H9 (cell line): ENCODE measurements around the gene ICAM2. TPM values are rescaled to one million over a fixed set of nuclear protein-coding genes. Genes with fewer than 3 reads are reported as not detected.

Experiments
- DNase-seq: peaks from one replicate; pipeline ENCODE4 v3.0.0-alpha.2; 2017
- H2AFZ ChIP-seq: one replicate; pipeline ENCODE4 v1.6.1; 2013; ENCODE audit warnings: mild to moderate bottlenecking, low read length, control low read depth, moderate library complexity
- H2AK5ac ChIP-seq: 2 replicates; pipeline ENCODE4 v1.6.1; 2013; ENCODE audit warnings: low read length, control low read depth, mixed read lengths; ENCODE audit not compliant: insufficient read length
- H2BK120ac ChIP-seq: one replicate; pipeline ENCODE4 v1.6.1; 2013; ENCODE audit warnings: low read depth, mild to moderate bottlenecking, low read length, control low read depth, inconsistent platforms; ENCODE audit not compliant: poor library complexity, severe bottlenecking
- H2BK12ac ChIP-seq: 2 replicates; pipeline ENCODE4 v1.6.1; 2013; ENCODE audit warnings: low read length, control low read depth, mixed read lengths, low read depth; ENCODE audit not compliant: insufficient read length
- H2BK15ac ChIP-seq: 2 replicates; pipeline ENCODE4 v1.6.1; 2013; ENCODE audit warnings: low read depth, low read length, control low read depth
- H2BK20ac ChIP-seq: one replicate; pipeline ENCODE4 v1.6.1; 2013; ENCODE audit warnings: low read depth, mild to moderate bottlenecking, low read length, control low read depth, inconsistent platforms; ENCODE audit not compliant: poor library complexity, severe bottlenecking
- H2BK5ac ChIP-seq: 2 replicates; pipeline ENCODE4 v1.6.1; 2013; ENCODE audit warnings: low read length, control low read depth, mixed read lengths; ENCODE audit not compliant: insufficient read length
- H3K14ac ChIP-seq: 2 replicates; pipeline ENCODE4 v1.6.1; 2013; ENCODE audit warnings: low read length, control low read depth; ENCODE audit not compliant: insufficient read depth
- H3K18ac ChIP-seq: 2 replicates; pipeline ENCODE4 v1.6.1; 2013; ENCODE audit warnings: low read depth, mild to moderate bottlenecking, mixed read lengths, low read length, control low read depth; ENCODE audit not compliant: insufficient read length
- H3K23ac ChIP-seq: 2 replicates; pipeline ENCODE4 v1.6.1; 2013; ENCODE audit warnings: low read length, control low read depth, mixed read lengths, low read depth; ENCODE audit not compliant: insufficient read length
- H3K23me2 ChIP-seq: 2 replicates; pipeline ENCODE4 v1.6.1; 2013; ENCODE audit warnings: low read depth, mild to moderate bottlenecking, mixed read lengths, low read length, control low read depth; ENCODE audit not compliant: insufficient read length, poor library complexity, severe bottlenecking
- H3K27ac ChIP-seq: 2 replicates; pipeline ENCODE4 v1.5.1; 2013; ENCODE audit warnings: low read length, control low read depth, mixed read lengths, low read depth; ENCODE audit not compliant: insufficient read length
- H3K27me3 ChIP-seq: 2 replicates; pipeline ENCODE4 v1.6.1; 2013; ENCODE audit warnings: low read length, control low read depth, inconsistent platforms; ENCODE audit not compliant: insufficient read depth
- H3K4ac ChIP-seq: 2 replicates; pipeline ENCODE4 v1.6.1; 2013; ENCODE audit warnings: low read depth, mild to moderate bottlenecking, control low read depth, inconsistent platforms, low read length, moderate library complexity
- H3K4me1 ChIP-seq: 2 replicates; pipeline ENCODE4 v1.6.1; 2013; ENCODE audit warnings: low read length, control low read depth, inconsistent platforms; ENCODE audit not compliant: insufficient read depth
- H3K4me2 ChIP-seq: 2 replicates; pipeline ENCODE4 v1.6.1; 2013; ENCODE audit warnings: low read length, control low read depth, mixed read lengths; ENCODE audit not compliant: insufficient read length, insufficient read depth
- H3K56ac ChIP-seq: 2 replicates; pipeline ENCODE4 v1.6.1; 2013; ENCODE audit warnings: low read depth, mild to moderate bottlenecking, mixed read lengths, low read length, control low read depth; ENCODE audit not compliant: insufficient read length
- H3K79me1 ChIP-seq: 2 replicates; pipeline ENCODE4 v1.6.1; 2013; ENCODE audit warnings: low read depth, mild to moderate bottlenecking, moderate library complexity, low read length, control low read depth, inconsistent platforms; ENCODE audit not compliant: insufficient read depth, poor library complexity, severe bottlenecking
- H3K79me2 ChIP-seq: 2 replicates; pipeline ENCODE4 v1.6.1; 2013; ENCODE audit warnings: low read length, control low read depth, inconsistent platforms; ENCODE audit not compliant: insufficient read depth
- H3K9ac ChIP-seq: 2 replicates; pipeline ENCODE4 v1.6.1; 2013; ENCODE audit warnings: low read length, control low read depth, mixed read lengths; ENCODE audit not compliant: insufficient read length; ENCODE audit errors: extremely low read depth
- H3K9me3 ChIP-seq: one replicate; pipeline ENCODE4 v1.6.1; 2013; ENCODE audit warnings: low read depth, low read length, inconsistent platforms; ENCODE audit not compliant: control insufficient read depth
- H3T11ph ChIP-seq: one replicate; pipeline ENCODE4 v1.6.1; 2013; ENCODE audit warnings: mild to moderate bottlenecking, low read length, control low read depth, inconsistent platforms
- H4K20me1 ChIP-seq: one replicate; pipeline ENCODE4 v1.6.1; 2013; ENCODE audit not compliant: control insufficient read depth, insufficient read length, insufficient read depth
- H4K5ac ChIP-seq: 2 replicates; pipeline ENCODE4 v1.6.1; 2013; ENCODE audit warnings: low read depth, mild to moderate bottlenecking, mixed read lengths, low read length, control low read depth; ENCODE audit not compliant: insufficient read length
- H4K8ac ChIP-seq: replicated peaks from 2 replicates; pipeline ENCODE4 v1.6.1; 2013; ENCODE audit warnings: low read length, control low read depth, mixed read lengths, low read depth; ENCODE audit not compliant: insufficient read length
- H4K91ac ChIP-seq: 2 replicates; pipeline ENCODE4 v1.6.1; 2013; ENCODE audit warnings: low read depth, mild to moderate bottlenecking, moderate library complexity, mixed read lengths, low read length, control low read depth; ENCODE audit not compliant: insufficient read length
- H3K27ac Mint-ChIP-seq, 3 experiments: 2 replicates in 2 of 3; 3 replicates in 1 of 3; pipeline ENCODE4 v1.8.0; 2020 to 2021; ENCODE audit warnings: mixed read lengths in 3 of 3, mild to moderate bottlenecking in 1 of 3, moderate library complexity in 1 of 3
- H3K27me3 Mint-ChIP-seq: 2 replicates; pipeline ENCODE4 v1.8.0; 2021; ENCODE audit warnings: low read depth, mild to moderate bottlenecking, moderate library complexity, mixed read lengths
- H3K36me3 Mint-ChIP-seq, 3 experiments: 2 replicates in 2 of 3; 3 replicates in 1 of 3; pipeline ENCODE4 v1.8.0; 2020 to 2021; ENCODE audit warnings: low read depth in 3 of 3, mixed read lengths in 3 of 3; ENCODE audit not compliant: insufficient read depth in 1 of 3
- H3K4me1 Mint-ChIP-seq, 2 experiments: 2 replicates each; pipeline ENCODE4 v1.8.0; 2020; ENCODE audit warnings: mixed read lengths in 2 of 2
- H3K4me3 Mint-ChIP-seq, 2 experiments: 2 replicates in 1 of 2; 3 replicates in 1 of 2; pipeline ENCODE4 v1.8.0; 2020 to 2021; ENCODE audit warnings: mild to moderate bottlenecking in 2 of 2, mixed read lengths in 2 of 2, moderate library complexity in 1 of 2
- H3K9me3 Mint-ChIP-seq, 2 experiments: 2 replicates in 1 of 2; 3 replicates in 1 of 2; pipeline ENCODE4 v1.8.0; 2020; ENCODE audit warnings: mild to moderate bottlenecking in 2 of 2, mixed read lengths in 2 of 2, moderate library complexity in 1 of 2
- WGBS: extraction: QIAGEN DNeasy Blood & Tissue Kit; methylation state at CpG from one replicate; pipeline ENCODE4 v1.1.7; 2013; ENCODE audit warnings: missing lambda C conversion rate, low lambda C conversion rate, mixed read lengths; ENCODE audit not compliant: insufficient read length; ENCODE audit errors: extremely low coverage; 5-methylcytosine and 5-hydroxymethylcytosine counted together
- total RNA-seq: library from RNA; stranded (reverse); gene quantifications from 2 replicates; pipeline ENCODE4 v1.2.1, GENCODE V29; 2021
- TF ChIP-seq, protein P1 (sequence below): fragments of 200-600 bp; sonication (generic); conservative IDR thresholded peaks from 3 replicates; pipeline ENCODE4 v1.8.0; 2021; ENCODE audit warnings: antibody characterized with exemption, mild to moderate bottlenecking

The ICAM2 gene
- total RNA-seq, 1 experiment from 2014 or later = 0.28 TPM

DNA sequence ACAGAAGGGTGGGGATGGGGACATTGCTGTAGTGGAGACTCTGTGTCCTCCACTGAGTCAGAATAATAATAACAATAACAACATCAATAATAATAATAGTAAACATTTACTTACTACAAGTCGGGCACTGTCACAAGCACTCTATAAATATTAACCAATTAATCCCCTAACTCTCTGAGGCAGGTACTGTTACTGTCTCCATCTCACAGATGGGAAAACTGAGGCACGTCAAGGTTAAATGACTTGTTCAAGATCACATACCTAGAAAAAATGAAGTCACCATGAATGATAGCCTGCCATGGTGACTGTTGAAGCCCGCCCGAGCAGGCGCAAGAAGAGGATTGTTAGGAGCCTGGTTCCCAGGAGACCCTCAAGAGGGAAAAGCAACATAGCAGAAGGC, 12.1 kb downstream of the ICAM2 start:
- no peak overlapping the region for H3K4me3 Mint-ChIP-seq
- no peak overlapping the region for H2AK5ac ChIP-seq
- H3K27me3 Mint-ChIP-seq = peaks cover 7% of the 10 kb centered on the region
- no peak overlapping the region for H4K5ac ChIP-seq
- peaks cover 3% of the 10 kb centered on the region; the same call in 1 of the 2 replicates for H3K4me1 ChIP-seq
- no peaks in the 10 kb centered on the region for H3K79me1 ChIP-seq
- H3K9me3 Mint-ChIP-seq = no peaks in the 10 kb centered on the region
- no peak overlapping the region for H2BK12ac ChIP-seq
- H3K9me3 ChIP-seq = no peaks in the 10 kb centered on the region
- no peaks in the 10 kb centered on the region for H3K27me3 ChIP-seq
- H2BK15ac ChIP-seq = no peak overlapping the region
- H3K27ac Mint-ChIP-seq = no peak overlapping the region
- no peak overlapping the region for H4K8ac ChIP-seq
- no CpG with 5 or more reads among the region's 5 CpGs for WGBS
- no peaks in the 10 kb centered on the region for H3K36me3 Mint-ChIP-seq
- H3K23ac ChIP-seq = no peak overlapping the region
- H3K56ac ChIP-seq = no peak overlapping the region
- H3K18ac ChIP-seq = no peak overlapping the region
- H2BK20ac ChIP-seq = no peak overlapping the region
- DNase-seq = no peak
- H4K91ac ChIP-seq = no peak overlapping the region
- H2BK5ac ChIP-seq = no peak overlapping the region
- H3K23me2 ChIP-seq = no peaks in the 10 kb centered on the region
- H4K20me1 ChIP-seq = no peaks in the 10 kb centered on the region
- H2AFZ ChIP-seq = no peak overlapping the region
- TF ChIP-seq, protein P1, sequence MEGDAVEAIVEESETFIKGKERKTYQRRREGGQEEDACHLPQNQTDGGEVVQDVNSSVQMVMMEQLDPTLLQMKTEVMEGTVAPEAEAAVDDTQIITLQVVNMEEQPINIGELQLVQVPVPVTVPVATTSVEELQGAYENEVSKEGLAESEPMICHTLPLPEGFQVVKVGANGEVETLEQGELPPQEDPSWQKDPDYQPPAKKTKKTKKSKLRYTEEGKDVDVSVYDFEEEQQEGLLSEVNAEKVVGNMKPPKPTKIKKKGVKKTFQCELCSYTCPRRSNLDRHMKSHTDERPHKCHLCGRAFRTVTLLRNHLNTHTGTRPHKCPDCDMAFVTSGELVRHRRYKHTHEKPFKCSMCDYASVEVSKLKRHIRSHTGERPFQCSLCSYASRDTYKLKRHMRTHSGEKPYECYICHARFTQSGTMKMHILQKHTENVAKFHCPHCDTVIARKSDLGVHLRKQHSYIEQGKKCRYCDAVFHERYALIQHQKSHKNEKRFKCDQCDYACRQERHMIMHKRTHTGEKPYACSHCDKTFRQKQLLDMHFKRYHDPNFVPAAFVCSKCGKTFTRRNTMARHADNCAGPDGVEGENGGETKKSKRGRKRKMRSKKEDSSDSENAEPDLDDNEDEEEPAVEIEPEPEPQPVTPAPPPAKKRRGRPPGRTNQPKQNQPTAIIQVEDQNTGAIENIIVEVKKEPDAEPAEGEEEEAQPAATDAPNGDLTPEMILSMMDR = no peak
- no peak overlapping the region for H2BK120ac ChIP-seq
- no peak overlapping the region for H3K4me2 ChIP-seq
- no peaks in the 10 kb centered on the region for H3K79me2 ChIP-seq
- H3T11ph ChIP-seq = no peak overlapping the region
- H3K27ac ChIP-seq = no peak overlapping the region
- no peak overlapping the region for H3K4ac ChIP-seq
- H3K14ac ChIP-seq = no peak overlapping the region
- no peak overlapping the region for H3K9ac ChIP-seq
- H3K4me1 Mint-ChIP-seq = peaks cover 14 to 24% of the 10 kb centered on the region in 2 experiments
